Left colon (tissue), 2 donors: ENCODE measurements around the gene OR51B2. TPM values are rescaled to one million over a fixed set of nuclear protein-coding genes. Genes with fewer than 3 reads are reported as not detected.
"Not testable (repeated sequence)": the region's sequence is repeated elsewhere in the genome, so short reads cannot be mapped to it uniquely, and the experiment has no call there.

Source experiments
- ATAC-seq: fragments of 200-7000 bp; cut with Tn5 transposase; one replicate; pipeline ENCODE4 v1.9.1; 2020; ENCODE audit warnings: mild to moderate bottlenecking, moderate library complexity
- DNase-seq, 2 donors: peaks; one replicate each; pipeline ENCODE4 v3.0.0-alpha.2; 2020
- intact Hi-C, 2 donors: fragments of 100-400 bp; cut with DNase I in 1 of 2; cut with micrococcal nuclease in 1 of 2; formaldehyde crosslinking; loops; one replicate each; pipeline versions ENCODE4 v1.11.2 to v1.14.0; 2022; cut with DNase I, micrococcal nuclease
- total RNA-seq, 2 donors: library from RNA; stranded (reverse); fragmentation: NEBNext Ultra II Directional; extraction: Animal tissue kit (Norgen Biotek cat#: 25700); gene quantifications; one replicate each; pipeline ENCODE4 v1.2.1, GENCODE V29; 2021
- donor health status: DM: no; HTN: no; CAD: no.
- donor health status: DM: yes; HTN: yes; CAD: no.

The OR51B2 gene
- total RNA-seq, 2 donors from 2014 or later: not detected

DNA sequence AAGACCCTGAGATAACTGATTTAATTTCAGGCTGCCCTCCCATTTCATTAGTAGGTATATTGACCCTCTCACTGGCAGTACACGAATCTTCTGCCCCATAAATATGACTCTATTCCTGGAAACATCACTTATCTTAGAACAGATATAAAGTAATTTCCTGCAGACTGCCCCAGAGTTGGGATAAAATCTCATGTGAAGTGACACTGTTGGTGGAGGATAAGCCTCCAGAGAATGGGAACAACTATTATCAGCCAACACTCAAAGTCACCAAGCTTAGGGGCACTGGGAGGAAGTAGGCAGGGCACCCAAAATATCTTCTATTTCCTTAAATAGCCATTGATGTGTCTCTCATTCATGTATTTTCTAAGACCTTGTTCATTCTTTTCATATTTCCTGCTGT is 11.1 kb upstream of the OR51B2 start:
- intact Hi-C loops: no loop called here
- no peak for DNase-seq
- ATAC-seq: no peak

DNA sequence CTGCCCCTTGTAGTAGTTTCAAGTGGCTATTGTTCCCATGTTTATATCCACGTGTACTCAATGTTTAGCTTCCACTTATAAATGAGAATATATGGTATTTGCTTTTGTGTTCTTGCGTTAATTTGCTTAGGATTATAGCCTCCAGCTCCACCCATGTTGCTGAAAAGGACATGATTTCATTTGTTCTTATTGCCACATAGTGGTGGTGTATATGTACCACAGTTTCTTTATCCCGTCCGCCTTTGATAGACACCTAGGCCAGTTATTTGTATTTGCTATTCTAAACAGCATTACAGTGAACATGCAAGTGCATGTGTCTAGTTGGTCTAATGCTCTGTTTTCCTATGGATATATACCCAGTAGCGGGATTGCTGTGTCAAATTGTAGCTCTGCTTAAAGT is 6.8 kb downstream of the OR51B2 start:
- ATAC-seq (no peak), DNase-seq (no peak)
- intact Hi-C loops: no loop called here

DNA sequence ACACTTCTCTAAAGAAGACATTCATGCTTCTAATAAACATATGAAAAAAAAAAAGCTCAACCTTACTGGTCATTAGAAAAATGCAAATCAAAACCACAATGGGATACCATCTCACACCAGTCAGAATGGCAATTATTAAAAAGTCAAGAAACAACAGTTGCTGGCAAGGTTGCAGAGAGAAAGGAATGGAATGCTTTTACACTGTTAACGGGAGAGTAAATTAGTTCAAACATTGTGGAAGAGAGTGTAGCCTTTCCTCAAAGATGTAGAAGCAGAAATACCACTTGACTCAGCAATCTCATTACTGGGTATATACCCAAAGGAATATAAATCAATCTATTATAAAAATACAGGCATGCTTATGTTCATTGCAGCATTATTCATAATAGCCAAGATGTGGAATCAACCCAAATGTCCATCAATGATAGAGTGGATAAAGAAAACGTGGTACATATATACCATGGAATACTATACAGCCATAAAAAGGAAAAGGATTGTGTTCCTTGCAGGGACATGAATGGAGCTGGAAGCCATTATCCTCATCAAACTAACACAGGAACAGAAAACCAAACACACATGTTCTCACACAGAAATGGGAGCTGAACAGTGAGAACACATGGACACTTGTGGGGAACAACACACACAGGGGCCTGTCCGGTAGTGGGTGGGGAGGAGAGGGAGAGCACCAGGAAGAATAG is 10.6 kb downstream of the OR51B2 start:
- ATAC-seq, intact Hi-C loops, DNase-seq: not testable (repeated sequence)

DNA sequence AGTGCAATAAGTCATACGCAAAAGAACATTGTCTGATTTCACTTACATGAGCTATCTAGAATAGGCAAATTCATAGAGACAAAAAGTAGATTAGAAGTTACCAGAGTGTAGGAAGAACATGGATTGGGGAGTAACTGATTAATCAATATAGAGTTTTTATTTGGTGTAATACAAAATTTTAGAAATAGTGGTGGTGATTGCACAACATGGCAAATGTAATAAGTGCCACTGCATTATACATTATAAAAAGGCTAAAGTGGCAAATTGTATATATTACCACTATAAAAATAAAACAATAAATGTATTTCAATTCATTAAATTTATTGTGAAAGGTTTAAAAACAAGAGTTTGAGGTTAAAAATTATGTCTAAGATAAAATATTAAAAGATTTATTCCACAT is 13.7 kb downstream of the OR51B2 start:
- no peak for ATAC-seq
- intact Hi-C loops: no loop called here
- no peak for DNase-seq

DNA sequence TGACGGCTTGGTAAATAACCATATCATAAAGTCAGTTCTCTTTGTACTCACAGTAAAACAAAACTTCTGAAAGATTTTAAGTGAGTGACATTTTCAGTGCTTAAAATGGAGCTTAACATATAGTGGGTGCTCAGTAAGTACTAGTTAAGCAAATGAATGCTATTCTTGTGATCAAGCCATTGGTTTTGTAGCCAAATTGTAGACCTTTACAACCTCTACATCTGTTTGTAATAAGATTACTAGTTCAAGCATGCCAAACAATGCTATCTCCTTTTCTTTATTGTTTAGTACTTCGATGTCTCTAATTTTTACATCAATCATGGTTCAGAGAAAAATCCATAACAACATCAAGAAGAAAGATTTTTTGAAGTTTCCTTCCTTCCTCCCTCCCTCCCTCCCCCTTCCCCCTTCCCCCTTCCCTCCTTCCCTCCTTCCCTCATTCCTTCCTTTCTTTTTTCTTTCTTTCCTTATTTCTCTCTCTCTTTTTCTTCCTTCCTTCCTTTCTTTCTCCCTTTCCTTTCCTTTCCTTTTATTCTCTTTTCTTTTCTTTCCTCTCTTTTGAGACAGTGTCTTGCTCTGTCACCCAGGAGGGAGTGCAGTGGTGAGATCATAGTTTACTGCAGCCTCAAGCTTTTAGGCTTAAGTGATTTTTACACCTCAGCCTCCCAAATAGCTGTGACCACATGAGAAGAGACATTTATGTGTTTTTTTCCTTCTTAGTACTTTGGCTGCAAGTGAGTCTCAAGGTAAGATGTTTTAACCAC is 16.7 kb downstream of the OR51B2 start:
- no peak for ATAC-seq
- intact Hi-C loops: no loop called here
- DNase-seq: no peak

DNA sequence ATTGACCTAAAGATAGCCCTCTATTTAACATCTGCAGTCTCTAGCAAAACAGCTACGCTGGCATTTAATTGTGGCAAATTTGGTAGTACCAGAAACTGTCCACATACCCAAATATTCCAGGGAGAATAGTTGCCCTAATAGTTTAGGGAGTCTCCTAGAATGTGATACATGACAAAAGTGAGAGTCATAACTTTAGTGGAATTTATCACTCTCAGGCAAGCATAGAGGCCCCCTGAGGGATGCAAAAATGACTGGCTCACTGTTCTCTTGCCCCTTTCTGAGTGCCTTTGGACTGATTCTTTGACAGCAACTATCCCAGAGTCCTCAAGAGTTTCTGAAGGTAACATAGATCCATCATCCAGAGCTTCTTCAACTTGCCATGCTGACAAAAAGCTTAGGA is 20.1 kb downstream of the OR51B2 start:
- ATAC-seq: no peak
- no peak for DNase-seq
- intact Hi-C loops: no loop called here

DNA sequence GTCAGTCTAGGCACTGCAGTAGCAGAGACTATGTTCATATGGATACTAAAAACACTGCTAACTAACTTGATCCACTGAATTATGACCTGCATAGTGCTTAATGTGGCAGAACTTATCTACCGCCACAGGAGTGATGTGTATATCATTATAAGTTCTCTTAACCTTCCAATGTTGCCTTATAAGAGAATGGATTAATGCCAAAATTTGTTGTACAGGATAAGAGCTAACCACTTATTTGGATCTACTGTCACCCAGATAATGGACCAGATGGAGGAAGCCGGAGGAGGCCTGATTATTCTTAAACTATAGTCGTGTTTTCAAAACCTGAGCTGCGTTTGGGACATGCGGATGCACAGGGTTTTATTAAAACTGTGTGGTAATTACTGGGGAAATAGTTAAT is 20.5 kb downstream of the OR51B2 start:
- no peak for ATAC-seq
- intact Hi-C loops: no loop called here

DNA sequence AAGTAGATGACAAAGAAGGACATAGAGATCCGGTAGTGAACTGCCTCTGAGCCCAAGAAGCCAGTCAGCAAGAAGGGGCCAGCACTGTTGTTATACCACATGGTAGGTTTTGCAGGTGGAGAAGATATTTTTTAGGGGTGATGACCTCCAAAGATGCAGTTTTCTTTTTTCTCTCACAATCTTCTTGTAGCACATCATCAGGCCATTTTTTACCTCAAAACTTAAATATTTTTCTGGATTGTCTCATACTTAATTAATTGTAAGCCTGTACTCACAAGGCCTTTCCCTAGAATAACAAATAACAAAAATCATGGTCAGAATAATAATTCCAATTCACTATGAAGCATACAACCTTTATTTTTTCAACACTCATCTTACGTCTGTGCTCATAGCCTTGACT is 22.3 kb downstream of the OR51B2 start, which contains the start of gene OR51B4:
Gene OR51B4, minus strand, starts transcription at position 101 of the 400 bp plus-strand sequence. Its CDS starts 0 bp downstream, at position 101.
- no peak for DNase-seq
- no peak for ATAC-seq

More for the DNA sequence above, 20.5 kb downstream of the OR51B2 start:
- no peak for DNase-seq

DNA sequence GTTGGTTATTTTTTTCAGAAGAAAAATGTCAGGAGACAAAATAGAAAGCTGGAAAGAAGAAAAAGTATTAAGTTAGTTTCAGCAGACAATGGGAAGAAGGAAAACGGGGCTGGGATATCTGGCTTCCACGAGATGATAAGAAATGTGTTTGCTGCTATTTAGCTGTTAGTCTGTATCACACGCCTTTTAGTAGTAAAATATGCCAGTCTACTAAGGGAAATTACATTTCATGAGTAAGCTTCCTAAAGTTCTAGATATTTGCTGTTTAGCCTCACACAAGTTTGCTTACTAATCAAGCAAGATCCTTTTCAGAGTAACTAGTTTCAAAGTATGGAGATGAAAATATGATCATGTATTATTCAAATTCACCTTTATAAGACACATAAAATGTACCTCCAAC is 23.8 kb downstream of the OR51B2 start:
- no peak for DNase-seq
- intact Hi-C loops: no loop called here
- no peak for ATAC-seq

More for the DNA sequence above, 22.3 kb downstream of the OR51B2 start, which contains the start of gene OR51B4:
- intact Hi-C loops: no loop called here

DNA sequence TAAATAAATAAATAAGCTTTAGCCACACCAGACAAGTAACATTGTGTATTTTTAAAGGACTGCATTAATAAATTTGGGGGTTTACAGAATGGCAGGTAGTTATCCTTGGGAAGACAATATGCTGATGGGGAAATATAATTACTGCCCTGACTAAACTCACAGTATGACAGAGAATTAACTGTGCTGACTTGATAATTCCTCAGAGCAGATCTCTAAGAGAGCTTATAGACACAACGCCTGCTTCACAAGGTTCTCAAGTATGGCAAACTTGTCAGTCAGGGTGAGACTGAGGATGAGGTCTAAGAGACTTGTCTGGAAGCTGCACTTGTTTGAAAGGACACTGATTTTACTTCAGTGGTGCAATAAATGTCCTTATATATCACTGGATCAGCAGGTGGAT is 25.6 kb downstream of the OR51B2 start:
- DNase-seq: no peak
- ATAC-seq: no peak
- intact Hi-C loops: no loop called here

DNA sequence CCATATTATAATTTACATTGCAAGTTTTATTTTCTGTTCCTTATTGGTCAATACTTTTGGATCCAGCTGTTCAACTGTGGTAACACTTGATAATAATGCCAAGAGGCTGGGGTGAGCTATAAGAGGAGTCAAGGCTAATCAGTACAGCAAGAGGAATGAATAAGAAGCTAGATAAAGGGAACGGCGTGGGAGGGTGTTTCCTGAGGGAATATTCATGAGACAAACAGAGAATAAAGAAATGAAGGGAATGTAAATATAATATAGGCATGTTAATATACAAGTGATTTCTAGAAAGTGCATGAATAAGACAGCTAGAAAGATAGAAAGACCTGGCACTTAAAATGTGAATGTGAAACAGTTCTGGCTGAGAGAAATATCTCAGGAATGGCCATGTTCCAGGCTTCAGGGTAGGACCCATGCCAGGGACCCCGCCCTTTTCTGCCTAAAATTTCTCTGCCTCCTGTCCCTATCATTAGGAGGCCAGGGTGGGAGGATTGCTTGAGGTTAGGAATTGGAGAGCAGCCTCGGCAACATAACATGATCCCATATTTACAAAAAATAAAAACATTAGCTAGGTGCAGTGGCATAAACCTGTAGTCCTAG is 26.3 kb downstream of the OR51B2 start:
- intact Hi-C loops: no loop called here
- DNase-seq: no peak
- no peak for ATAC-seq

DNA sequence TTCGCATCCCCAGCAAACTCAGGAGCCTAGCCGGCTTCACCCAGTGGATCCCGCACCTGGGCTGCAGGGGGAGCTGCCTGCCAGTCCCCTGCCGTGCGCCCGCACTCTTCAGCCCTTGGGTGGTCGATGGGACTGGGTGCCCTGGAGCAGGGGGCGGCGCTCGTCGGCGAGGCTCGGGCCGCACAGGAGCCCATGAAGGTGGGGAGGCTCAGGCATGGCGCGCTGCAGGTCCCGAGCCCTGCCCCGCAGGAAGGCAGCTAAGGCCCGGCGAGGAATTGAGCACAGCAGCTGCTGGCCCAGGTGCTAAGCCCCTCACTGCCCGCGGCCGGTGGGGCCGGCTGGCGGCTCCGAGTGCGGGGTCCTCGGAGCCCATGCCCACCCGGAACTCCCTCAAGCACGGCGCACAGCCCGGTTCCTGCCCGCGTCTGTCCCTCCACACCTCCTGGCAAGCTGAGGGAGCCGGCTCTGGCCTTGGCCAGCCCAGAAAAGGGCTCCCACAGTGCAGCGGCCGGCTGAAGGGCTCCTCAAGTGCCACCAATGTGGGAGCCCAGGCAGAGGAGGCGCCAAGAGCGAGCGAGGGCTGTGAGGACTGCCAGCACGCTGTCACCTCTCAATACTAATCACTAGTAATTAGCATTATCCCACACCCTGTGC is 29.6 kb downstream of the OR51B2 start:
- DNase-seq, intact Hi-C loops, ATAC-seq: not testable (repeated sequence)

DNA sequence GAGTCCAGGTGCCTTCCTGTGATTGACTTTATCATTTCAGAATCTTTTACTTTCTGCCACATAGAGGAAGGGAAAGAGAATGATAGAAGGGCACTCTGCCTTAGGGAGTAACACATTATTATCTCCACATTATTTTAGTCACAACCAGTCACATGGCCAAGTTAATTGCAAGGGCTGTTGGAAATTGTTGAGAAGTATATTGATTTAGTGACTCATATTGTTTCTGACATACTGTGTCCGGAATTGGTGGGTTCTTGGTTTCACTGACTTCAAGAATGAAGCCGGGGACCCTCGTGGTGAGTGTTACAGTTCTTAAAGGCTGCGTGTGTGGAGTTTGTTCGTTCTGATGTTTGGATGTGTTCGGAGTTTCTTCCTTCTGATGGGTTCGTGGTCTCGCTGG is 31.1 kb downstream of the OR51B2 start:
- intact Hi-C loops: no loop called here
- ATAC-seq (no peak), DNase-seq (no peak)

DNA sequence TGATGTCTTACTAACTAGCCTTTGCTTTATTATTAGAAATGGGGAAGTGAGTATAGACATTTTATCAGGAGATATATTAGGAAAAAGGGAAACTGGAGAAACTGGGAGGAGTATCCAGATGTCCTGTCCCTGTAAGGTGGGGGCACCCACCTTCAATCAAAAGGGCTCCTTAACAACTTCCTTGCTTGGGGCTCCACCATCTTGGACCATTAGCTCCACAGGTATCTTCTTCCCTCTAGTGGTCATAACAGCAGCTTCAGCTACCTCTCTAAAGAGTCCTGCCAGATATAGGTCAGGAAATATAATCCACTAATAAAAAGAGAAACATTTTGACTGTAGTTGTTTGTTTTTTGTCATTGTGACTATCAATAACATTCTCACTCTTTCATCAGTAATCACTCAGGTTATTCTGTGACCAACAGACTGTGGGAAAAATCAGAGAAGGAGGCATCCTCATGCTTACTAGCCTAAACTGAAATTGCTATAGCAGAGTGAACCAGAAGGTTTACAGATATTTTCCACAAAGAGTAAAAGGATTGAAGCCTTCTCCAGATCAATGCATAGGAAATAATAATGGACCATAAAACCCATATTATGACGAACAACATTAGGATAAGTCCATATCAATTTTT is 32.8 kb downstream of the OR51B2 start:
- ATAC-seq (no peak), DNase-seq (no peak)
- intact Hi-C loops: no loop called here

DNA sequence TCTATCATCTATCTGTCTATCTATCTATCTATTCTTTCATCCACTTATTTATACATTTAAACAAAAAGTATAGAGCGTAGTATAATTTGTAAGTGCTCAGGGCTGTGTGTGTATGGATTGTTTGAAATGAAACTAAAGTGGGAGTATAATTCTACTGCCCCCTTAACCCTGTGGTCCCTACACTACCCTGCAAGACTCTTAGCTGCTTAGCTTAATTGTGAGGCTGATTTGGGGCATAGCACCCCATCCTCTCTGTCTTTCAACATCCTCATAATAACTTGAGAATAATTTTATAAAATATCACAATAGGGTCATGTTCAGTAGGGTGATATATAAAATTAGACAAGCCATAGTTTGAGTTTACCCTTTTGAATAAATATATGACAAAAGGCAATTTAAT is 34.0 kb downstream of the OR51B2 start:
- intact Hi-C loops: no loop called here
- no peak for ATAC-seq
- DNase-seq: no peak

DNA sequence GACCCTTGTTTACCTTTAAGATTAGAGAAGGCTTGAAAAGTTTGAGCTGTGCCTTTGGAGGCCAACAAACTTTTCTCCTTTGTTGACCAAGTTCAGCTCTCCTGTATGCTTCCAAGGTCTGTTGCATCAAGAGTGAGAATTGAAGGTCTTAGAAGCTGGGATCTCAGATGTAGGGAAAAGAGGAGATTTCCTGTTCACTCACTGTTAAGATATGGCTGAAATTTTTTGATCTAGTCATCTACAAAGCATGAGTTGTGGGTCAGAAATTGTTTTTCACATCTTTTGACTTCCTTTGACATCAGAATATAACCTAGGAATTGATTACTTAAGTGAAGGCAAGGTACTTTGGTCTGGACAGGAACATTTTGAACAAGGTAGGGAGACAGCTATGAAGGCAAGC is 34.4 kb downstream of the OR51B2 start:
- no peak for ATAC-seq
- intact Hi-C loops: no loop called here
- DNase-seq: no peak

DNA sequence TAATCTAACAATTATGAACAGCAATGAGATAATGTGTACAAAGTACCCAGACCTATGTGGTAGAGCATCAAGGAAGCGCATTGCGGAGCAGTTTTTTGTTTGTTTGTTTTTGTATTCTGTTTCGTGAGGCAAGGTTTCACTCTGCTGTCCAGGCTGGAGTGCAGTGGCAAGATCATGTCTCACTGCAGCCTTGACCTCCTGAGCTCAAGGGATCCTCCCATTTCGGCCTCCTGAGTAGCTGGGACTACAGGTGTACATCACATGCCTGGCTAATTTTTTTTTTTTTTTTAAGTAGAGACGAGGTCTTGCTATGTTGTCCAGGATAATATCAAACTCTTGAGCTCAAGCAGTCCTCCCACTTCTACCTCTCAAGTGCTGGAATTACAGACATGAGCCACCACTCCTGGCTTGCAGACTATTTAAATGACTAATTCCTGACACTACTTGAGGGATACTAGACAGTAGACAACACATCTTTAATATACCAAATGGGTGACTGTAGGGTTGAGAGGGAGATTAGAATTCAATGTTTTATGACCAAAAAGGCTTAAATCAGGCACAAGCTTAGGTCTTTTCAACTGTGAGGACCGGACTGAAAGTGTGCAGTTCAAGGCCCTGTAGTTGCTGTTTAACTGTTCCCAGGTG is 35.1 kb downstream of the OR51B2 start:
- ATAC-seq (no peak), DNase-seq (no peak)
- intact Hi-C loops: no loop called here

DNA sequence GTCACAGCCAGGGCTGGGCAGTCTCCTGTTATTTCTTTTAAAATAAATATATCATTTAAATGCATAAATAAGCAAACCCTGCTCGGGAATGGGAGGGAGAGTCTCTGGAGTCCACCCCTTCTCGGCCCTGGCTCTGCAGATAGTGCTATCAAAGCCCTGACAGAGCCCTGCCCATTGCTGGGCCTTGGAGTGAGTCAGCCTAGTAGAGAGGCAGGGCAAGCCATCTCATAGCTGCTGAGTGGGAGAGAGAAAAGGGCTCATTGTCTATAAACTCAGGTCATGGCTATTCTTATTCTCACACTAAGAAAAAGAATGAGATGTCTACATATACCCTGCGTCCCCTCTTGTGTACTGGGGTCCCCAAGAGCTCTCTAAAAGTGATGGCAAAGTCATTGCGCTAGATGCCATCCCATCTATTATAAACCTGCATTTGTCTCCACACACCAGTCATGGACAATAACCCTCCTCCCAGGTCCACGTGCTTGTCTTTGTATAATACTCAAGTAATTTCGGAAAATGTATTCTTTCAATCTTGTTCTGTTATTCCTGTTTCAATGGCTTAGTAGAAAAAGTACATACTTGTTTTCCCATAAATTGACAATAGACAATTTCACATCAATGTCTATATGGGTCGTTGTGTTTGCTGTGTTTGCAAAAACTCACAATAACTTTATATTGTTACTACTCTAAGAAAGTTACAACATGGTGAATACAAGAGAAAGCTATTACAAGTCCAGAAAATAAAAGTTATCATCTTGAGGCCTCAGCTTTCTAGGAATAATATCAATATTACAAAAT is 35.8 kb downstream of the OR51B2 start:
- intact Hi-C loops: no loop called here

More for the DNA sequence above, 35.8 kb downstream of the OR51B2 start:
- ATAC-seq (no peak), DNase-seq (no peak)
